Uterus (tissue), 4 donors: ENCODE data around the gene FCGBP. TPM values are rescaled to one million over a fixed set of nuclear protein-coding genes. Genes with fewer than 3 reads are reported as not detected.

ENCODE experiments used
- DNase-seq, 2 donors: peaks; one replicate each; pipeline ENCODE4 v3.0.0-alpha.2; 2019 to 2020
- H3K27ac ChIP-seq, 2 donors: fragments of 200-600 bp; sonication (generic); 1 replicate in 1 of 2; 2 replicates in 1 of 2; pipeline ENCODE4 v1.5.1; 2016 to 2018
- H3K27me3 ChIP-seq, 2 donors: fragments of 200-600 bp; sonication (generic); one replicate each; pipeline ENCODE4 v1.5.1; 2018 to 2019; ENCODE audit warnings: control low read depth in 1 of 2
- H3K36me3 ChIP-seq, 2 donors: fragments of 200-600 bp; sonication (generic); one replicate each; pipeline ENCODE4 v1.5.1; 2019; ENCODE audit warnings: control low read depth in 1 of 2
- H3K4me1 ChIP-seq, 2 donors: fragments of 200-600 bp; sonication (generic); one replicate each; pipeline ENCODE4 v1.5.1; 2018 to 2019; ENCODE audit warnings: control low read depth in 1 of 2
- H3K4me3 ChIP-seq, 2 donors: fragments of 200-600 bp; sonication (generic); 1 replicate in 1 of 2; 2 replicates in 1 of 2; pipeline ENCODE4 v1.5.1; 2018 to 2019; ENCODE audit warnings: mild to moderate bottlenecking in 1 of 2
- H3K9me3 ChIP-seq, 2 donors: fragments of 200-600 bp; sonication (generic); one replicate each; pipeline ENCODE4 v1.5.1; 2019; ENCODE audit warnings: control low read depth in 1 of 2
- POLR2A ChIP-seq, 2 donors: fragments of 450-650 bp; IDR thresholded peaks; one replicate each; pipeline ENCODE4 v1.6.1; 2016; ENCODE audit warnings: antibody characterized with exemption in 2 of 2, mild to moderate bottlenecking in 1 of 2, moderate library complexity in 1 of 2
- intact Hi-C: fragments of 100-400 bp; cut with DNase I; formaldehyde crosslinking; loops from one replicate; pipeline ENCODE4 v1.15.1; 2023; ENCODE audit warnings: low total_unique reads
- total RNA-seq, 4 donors: library from RNA; depleted of rRNA in 3 of 4; stranded (reverse); fragments of >200 nt in 3 of 4; gene quantifications; one replicate each; pipeline versions ENCODE4 v1.1.0 to v1.2.4, GENCODE V29; 2014 to 2023
- TF ChIP-seq, protein P1 (sequence below), 4 experiments: fragments of 200-600 bp in 2 of 4; fragments of 450-650 bp in 2 of 4; sonication (generic) in 2 of 4; IDR thresholded peaks; one replicate each; pipeline ENCODE4 v1.5.1; 2016 to 2019; ENCODE audit warnings: antibody characterized with exemption in 4 of 4, mild to moderate bottlenecking in 2 of 4, moderate library complexity in 1 of 4
- donor health status: DM: yes; HTN: yes; CAD: no.

FCGBP gene
- total RNA-seq, 4 donors from 2014 or later, result 3.8 to 34.7 (median 11.4) TPM

DNA sequence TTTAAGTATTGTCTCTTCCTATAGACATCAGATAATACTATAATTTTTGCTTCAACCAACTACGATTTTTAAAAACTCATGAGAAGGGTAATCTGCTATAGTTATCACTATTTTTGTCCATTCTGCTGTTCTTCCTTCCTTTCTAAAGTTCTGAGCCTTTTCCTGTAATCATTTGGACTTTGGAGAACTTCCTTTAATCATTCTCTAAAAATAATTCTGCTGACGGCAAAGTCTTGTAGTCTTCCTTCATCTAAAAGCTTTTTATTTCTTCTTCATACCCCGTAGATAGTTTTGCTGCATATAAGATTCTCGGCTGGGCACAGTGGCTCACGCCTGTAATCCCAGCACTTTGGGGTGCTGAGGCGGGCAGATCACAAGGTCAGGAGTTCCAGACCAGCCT is 5.1 kb upstream of the FCGBP start:
- intact Hi-C loops, result no loop called here

DNA sequence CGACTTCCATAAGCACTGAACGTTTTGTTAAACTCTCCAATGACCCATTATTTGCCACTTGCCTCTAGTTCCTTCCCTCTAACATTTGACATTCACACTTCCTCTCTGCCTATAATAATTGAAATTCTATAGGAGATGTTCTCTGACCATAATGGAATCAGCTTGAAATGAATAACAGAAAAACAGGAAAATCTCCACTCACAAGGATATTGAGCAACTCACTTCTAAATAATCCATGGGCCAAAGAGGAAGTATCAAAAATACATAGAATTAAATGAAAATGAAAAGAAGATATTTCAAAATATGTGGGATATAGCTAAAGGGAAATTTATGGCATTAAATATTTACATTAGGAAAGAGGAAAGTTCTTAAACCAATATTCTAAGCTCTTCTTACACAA is 3.4 kb upstream of the FCGBP start:
- H3K4me1 ChIP-seq, result no peaks in the 10 kb centered on the region
- intact Hi-C loops, result no loop called here
- TF ChIP-seq, protein P1, sequence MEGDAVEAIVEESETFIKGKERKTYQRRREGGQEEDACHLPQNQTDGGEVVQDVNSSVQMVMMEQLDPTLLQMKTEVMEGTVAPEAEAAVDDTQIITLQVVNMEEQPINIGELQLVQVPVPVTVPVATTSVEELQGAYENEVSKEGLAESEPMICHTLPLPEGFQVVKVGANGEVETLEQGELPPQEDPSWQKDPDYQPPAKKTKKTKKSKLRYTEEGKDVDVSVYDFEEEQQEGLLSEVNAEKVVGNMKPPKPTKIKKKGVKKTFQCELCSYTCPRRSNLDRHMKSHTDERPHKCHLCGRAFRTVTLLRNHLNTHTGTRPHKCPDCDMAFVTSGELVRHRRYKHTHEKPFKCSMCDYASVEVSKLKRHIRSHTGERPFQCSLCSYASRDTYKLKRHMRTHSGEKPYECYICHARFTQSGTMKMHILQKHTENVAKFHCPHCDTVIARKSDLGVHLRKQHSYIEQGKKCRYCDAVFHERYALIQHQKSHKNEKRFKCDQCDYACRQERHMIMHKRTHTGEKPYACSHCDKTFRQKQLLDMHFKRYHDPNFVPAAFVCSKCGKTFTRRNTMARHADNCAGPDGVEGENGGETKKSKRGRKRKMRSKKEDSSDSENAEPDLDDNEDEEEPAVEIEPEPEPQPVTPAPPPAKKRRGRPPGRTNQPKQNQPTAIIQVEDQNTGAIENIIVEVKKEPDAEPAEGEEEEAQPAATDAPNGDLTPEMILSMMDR (IDR thresholded peaks at IDR 0.05), result no peak
- TF ChIP-seq POLR2A (IDR thresholded peaks at IDR 0.05), result no peak
- no peak overlapping the region for H3K27ac ChIP-seq
- no peaks in the 10 kb centered on the region for H3K9me3 ChIP-seq
- DNase-seq, result no peak
- no peaks in the 10 kb centered on the region for H3K36me3 ChIP-seq
- no peaks in the 10 kb centered on the region for H3K27me3 ChIP-seq
- H3K4me3 ChIP-seq, result no peak overlapping the region

More for the DNA sequence above, 5.1 kb upstream of the FCGBP start:
- H3K4me1 ChIP-seq, result no peaks in the 10 kb centered on the region
- H3K36me3 ChIP-seq, result no peaks in the 10 kb centered on the region
- no peak for TF ChIP-seq POLR2A (IDR thresholded peaks at IDR 0.05)
- TF ChIP-seq, protein P1 (IDR thresholded peaks at IDR 0.05), result no peak
- H3K27me3 ChIP-seq, result no peaks in the 10 kb centered on the region
- DNase-seq, result no peak
- H3K27ac ChIP-seq, result no peak overlapping the region
- H3K4me3 ChIP-seq, result no peak overlapping the region
- no peaks in the 10 kb centered on the region for H3K9me3 ChIP-seq

DNA sequence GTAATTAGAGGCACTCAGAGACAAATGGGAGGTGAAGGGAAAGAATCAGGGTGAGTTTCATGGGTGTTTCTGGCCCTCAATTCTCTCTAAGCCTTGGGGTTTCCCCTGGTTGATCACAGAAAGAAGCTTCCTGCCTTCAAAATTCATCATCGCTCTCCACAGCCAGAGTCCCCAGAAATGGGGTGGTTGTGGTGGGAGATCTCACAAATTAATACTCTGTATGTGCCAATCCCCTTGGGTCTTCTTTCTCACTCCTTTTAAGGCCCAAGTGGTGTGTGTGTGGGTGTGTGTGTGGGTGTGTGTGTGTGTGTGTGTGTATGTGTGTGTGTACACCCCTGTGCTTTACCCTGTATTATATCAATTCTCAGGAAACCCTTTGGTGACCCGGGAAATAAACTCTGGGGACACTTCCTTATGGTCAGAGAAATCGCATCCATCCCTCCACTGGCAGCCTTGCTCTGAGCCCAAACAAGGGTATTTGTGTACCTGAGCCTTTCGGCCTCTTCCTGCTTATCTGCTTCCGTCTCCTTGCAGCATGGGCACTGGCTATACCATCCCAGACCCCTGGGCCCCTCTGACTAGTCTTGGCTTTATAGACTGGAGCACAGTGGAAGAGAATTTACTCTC is 2.8 kb upstream of the FCGBP start:
- Histone ChIP-seq H3K4me3 (no peak overlapping the region), H3K27ac (no peak overlapping the region), H3K27me3 (no peaks in the 10 kb centered on the region), H3K9me3 (no peaks in the 10 kb centered on the region), H3K4me1 (no peaks in the 10 kb centered on the region), H3K36me3 (no peaks in the 10 kb centered on the region)
- intact Hi-C loops, result no loop called here
- DNase-seq, result no peak
- TF ChIP-seq, protein P1 (IDR thresholded peaks at IDR 0.05), result no peak
- no peak for TF ChIP-seq POLR2A (IDR thresholded peaks at IDR 0.05)

DNA sequence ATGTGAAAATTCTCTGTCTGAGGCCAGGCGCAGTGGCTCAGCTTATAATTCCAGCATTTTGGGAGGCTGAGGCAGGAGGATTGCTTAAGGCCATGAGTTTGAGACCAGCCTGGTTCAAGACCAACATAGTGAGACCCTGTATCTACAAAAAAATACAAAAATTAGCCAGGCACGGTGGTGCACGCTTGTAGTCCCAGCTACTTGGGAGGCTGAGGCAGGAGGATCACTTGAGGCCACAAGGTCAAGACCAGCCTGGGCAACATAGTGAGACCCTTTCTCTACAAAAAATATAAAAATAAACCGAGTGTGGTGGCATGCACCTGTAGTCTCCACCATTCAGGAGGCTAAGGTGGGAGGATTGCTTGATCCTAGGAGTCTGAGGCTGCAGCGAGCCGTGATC is 2.2 kb upstream of the FCGBP start:
- H3K4me3 ChIP-seq, result no peak overlapping the region
- DNase-seq, result no peak
- no peaks in the 10 kb centered on the region for H3K4me1 ChIP-seq
- no peak overlapping the region for H3K27ac ChIP-seq
- no peaks in the 10 kb centered on the region for H3K9me3 ChIP-seq
- intact Hi-C loops, result no loop called here
- no peaks in the 10 kb centered on the region for H3K27me3 ChIP-seq
- no peaks in the 10 kb centered on the region for H3K36me3 ChIP-seq
- no peak for TF ChIP-seq POLR2A (IDR thresholded peaks at IDR 0.05)
- TF ChIP-seq, protein P1 (IDR thresholded peaks at IDR 0.05), result no peak

DNA sequence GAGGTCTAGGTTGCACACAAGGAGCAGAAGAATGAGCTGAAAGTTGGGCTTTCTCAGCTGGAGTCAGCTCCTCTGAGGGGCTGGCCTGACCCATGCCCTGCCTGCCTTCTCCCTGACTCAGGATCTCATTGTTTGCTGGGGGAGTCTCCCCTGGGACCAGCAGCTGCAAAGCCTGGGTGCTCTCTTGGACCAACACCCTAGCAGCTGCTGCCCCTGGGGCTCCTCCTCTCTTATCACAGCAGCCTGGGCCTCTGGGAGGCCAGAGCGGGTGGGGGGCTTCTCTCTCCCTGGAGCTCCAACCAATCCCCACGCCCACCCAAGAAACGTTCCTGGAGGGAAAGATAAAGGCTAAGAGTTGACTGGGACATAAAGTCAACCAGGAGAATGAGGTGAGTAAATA is 1.6 kb upstream of the FCGBP start:
- Histone ChIP-seq H3K4me3 (no peak overlapping the region), H3K27me3 (no peaks in the 10 kb centered on the region), H3K36me3 (no peaks in the 10 kb centered on the region), H3K9me3 (no peaks in the 10 kb centered on the region), H3K27ac (no peak overlapping the region), H3K4me1 (no peaks in the 10 kb centered on the region)
- TF ChIP-seq, protein P1 (IDR thresholded peaks at IDR 0.05), result no peak
- TF ChIP-seq POLR2A (IDR thresholded peaks at IDR 0.05), result no peak
- DNase-seq, result no peak
- intact Hi-C loops, result no loop called here
